GM23248 (cell line): ENCODE results near the gene PCDHA2.

Experiments
- EZH2 ChIP-seq: fragments of 200-600 bp; sonication (generic); IDR thresholded peaks from 2 replicates; pipeline ENCODE4 v1.6.1; 2018; ENCODE audit warnings: antibody characterized with exemption, mild to moderate bottlenecking; ENCODE audit not compliant: insufficient read depth, poor library complexity, severe bottlenecking
- EZH2phosphoT487 ChIP-seq: fragments of 200-600 bp; sonication (generic); IDR thresholded peaks from 2 replicates; pipeline ENCODE4 v1.6.1; 2018; ENCODE audit warnings: antibody characterized with exemption, moderate library complexity, mild to moderate bottlenecking, low read depth; ENCODE audit not compliant: insufficient read depth

GRCh38 chr5:140840978-140841962, 46.6 kb downstream of the PCDHA2 start, which contains the start of gene PCDHA8:
- TF ChIP-seq EZH2 = no peak
- no peak for TF ChIP-seq EZH2phosphoT487
